GDM1 (cell line): Measurements from ENCODE around the gene LTBP3.

Experiments
- DNase-seq: peaks from one replicate; lab custom pipeline; 2025; lab: John Stamatoyannopoulos, UW

The LTBP3 gene

DNA sequence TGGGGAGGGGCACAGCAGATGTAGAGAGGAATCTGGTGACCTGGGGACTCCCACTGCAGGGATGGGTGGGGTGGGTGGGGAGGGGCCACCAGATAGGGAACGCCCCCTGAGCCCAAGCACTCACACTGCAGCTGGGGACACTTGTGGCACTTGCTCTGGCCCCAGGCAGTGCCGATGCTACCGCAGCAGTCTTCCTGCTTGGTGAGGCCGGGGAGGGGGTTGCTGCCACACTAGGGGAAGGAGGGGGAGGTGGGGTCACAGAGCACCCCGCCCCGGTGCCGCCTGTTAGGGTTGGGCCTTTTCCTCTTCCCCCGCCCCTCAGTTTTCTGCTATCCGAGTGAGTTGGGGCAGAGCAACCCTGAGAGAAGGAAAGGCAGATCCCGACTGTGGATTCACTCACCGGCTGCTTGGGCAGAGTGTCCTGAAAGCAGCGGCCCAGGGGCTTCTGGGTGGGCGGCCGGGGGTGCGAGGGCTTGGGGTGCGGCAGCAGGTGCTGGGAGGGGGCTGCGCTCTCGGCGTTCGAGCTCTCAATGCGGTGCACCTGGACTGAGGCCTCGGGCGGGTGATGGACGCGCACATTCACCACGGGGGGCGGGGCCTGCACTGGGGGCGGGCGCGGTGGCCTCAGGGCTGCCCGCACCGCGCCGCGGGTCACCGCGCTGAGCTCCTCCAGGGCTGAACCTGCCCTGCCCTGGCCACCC, 4.7 kb downstream of the LTBP3 start:
- DNase-seq = no peak

DNA sequence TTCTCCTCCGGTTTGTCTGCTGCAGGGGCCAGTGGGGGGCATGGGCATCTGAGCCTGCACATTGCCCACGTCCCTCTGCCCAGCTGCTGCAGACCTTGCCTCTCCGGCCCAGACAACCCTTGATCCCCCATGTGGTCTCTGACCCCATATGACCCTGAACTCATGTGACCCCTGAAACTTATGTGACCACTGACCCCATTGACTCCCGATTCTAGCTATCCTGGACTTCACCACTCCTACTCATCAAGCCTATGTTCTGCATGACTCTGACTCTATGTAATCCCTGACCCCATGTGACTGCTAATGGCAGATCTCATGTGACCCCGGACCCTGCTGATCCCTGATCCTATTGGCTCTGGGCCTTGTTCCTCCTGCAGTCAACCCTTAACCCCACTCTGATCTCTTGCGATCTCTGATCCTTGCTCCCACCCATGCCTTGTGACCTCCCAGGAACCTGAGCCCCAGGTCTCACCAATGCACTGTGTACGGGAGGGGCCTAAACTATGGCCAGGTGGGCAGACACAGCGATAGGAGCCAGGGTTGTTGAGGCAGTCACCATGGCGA, 5.7 kb downstream of the LTBP3 start:
- no peak for DNase-seq

DNA sequence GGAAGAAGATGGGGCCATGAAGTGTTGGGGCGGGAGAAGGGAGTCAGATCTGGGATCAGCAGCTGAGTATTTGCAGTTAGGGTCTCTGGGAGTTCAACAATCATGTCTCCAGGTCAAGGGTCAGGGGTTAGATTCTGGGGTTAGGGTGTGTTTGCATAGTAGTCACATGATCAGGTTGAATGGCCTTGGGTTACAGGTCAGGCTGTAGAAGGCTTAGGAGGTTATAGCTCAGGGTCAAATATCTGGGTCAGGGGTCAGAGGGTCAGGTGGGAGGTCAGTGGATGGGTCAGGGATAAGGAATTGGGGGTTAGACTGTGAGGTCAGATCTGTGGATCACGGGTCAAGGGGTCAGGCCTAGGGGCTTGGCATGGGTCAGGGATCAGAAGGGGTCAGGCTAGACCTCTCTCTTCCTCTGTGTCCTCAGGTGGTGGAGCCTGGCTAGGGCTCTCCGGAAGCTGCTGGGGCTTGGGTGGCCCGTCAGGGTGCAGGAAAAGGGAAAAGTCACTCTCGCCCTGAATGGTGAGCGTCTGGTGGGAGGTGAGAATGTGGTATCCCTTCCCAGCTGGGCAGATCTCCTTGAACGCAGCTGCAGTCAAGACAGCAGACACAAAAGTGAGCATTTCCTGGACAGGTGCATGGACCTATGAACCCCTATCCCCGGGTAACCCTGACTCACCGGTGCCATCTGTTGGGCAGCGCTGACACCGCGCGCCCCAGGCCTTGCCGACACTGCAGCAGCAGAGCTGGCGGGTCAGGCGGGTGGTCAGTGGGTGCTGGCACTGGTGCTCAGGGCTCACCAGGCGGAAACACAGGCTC, 6.4 kb downstream of the LTBP3 start:
- peak; percentile 45 for DNase-seq

DNA sequence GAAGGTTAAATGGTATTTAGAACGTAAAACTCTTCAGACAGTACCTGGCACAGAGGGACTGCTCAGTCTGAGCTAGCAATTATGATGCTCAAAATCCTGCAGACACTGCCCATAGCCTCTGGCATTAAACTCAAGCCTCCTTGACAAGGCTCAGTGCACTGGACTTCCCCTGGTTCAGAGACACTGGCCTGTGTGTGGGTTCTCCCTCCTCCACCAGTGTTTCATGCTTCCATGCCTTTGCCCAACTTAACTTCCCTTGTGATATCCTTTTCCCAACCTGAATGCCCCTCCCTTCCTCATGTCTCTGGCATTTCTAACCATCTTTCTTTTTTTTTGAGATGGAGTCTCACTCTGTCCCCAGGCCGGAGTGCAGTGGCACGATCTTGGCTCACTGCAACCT, 9.1 kb downstream of the LTBP3 start:
- no peak for DNase-seq

DNA sequence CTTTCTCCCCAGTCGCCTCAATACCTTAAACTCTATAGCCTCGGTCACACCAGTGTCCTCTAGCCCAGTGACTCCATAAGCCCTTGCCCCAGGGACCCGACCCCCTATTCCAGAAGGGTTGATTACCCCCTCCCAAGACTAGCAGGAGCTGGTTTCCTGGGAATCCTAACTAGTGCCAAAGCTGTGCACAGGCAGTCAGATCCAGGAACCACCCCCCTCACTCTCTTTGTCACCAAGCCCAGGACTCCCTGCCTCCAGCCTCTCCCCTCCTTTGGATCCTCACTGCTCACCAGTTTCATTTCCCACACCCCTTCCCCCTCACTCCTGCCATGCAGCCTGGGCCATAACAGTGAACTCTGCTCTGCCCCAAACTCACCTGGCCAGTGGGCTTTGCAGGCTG, 9.8 kb downstream of the LTBP3 start:
- DNase-seq = no peak

DNA sequence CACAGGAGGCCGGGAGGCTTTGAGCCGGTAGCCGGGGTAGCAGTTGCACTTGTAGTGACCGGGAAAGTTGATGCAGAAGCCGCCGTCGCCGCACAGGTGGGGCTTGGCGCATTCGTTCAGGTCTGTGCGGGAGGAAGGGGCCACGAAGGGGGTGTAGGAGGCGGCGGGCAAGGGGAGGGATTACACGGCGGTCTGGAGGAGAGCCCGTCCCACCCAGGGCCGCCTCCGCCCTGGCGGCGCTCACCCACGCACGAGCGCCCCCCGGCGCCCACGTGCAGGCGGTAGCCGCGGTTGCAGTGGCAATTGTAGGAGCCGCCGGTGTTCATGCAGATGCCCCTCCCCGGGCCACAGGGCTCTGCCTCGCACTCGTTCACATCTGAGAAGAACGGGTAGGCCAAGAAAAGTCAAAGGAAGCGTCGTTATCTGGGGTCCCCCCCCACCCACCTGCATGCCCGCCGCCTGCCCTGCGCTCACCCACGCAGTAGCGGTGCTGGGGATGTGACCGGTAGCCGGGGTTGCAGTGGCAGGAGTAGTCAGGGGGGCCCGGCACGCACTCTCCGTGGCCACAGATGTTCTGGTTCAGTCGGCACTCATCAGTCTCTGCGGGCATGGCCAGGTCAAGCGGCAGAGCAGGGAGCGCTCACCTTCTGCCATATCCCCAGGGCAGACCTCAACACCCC, 10.6 kb downstream of the LTBP3 start:
- no peak for DNase-seq

DNA sequence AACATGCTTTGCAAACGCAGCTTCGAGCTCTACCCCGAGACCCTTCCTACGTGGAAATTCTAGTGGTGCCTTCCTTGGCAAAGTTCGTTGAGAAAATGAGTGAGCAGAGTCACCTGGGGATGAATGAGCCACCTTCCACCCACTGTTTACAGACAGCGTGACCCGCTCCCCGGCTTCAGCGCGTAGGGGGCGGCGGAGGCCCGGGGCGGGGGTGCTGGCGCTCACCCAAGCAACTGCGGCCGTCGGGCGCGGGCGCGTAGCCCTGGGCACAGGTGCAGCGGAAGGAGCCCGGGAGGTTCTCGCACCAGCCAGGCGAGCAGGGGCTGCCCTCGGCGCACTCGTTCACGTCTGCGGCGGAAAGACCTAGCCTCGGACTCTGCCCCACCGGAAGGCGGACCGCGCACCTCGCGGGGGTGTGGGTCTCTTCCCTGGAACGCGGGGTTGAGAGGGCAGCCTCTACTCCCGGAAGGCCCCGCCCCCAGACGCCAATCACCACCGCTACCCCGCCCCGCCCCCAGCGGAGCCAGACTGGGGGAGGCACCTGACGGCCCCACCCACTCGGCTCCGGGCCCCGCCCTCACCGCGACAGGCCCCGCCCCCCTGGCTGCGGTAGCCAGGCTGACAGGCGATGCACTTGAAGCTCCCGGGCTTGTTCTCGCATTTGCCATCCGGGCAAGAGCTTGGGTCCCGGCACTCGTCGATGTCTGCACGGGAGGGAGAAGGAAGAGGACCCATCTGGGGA, 11.8 kb downstream of the LTBP3 start:
- no peak for DNase-seq

DNA sequence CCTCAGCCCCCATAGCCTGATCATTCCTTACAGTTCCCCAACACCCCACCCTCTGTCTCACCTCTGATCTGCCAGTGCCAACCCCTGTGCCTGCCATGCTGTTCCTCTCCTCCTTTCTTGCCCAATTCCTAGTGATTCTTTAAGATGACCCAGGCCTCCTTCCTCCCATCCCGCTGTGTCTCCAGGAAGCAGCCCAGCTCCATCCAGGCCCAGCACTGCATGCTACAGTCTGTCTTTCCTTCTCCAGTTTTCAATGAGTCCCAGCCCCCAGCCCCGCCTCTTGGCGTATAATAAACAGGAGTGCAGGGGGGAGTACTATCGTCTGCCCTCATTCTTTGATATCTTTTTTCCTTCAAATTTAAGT, 12.3 kb downstream of the LTBP3 start:
- DNase-seq = no peak

DNA sequence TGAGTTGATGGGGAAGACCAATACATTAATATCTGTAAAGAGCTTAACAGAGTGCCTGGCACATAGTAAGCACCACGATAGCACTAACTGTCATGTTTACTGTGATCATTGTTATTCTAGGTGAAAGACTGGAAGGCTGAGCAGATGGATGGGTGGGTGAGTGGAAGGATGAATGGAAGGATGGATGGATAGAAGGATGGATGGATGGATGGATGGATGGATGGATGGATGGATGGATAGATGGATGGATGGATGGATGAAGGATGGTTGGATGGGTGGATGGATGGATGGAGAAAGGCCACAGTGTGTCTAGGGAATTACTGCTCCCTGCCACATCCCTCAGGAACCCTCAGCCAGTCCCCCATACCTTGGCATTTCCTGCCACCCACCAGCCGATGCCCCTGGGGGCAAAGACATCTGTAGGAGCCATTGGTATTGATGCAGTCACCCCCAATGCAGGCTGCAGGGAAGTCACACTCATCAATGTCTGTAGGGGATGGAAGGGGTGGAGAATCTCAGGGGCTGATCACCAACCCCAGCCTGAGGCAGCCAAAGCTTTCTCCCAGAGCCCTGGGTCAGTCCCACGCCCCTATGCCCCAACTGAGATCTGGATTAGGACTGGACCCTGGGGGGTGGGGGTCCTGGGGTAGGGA, 15.3 kb downstream of the LTBP3 start:
- no peak for DNase-seq

DNA sequence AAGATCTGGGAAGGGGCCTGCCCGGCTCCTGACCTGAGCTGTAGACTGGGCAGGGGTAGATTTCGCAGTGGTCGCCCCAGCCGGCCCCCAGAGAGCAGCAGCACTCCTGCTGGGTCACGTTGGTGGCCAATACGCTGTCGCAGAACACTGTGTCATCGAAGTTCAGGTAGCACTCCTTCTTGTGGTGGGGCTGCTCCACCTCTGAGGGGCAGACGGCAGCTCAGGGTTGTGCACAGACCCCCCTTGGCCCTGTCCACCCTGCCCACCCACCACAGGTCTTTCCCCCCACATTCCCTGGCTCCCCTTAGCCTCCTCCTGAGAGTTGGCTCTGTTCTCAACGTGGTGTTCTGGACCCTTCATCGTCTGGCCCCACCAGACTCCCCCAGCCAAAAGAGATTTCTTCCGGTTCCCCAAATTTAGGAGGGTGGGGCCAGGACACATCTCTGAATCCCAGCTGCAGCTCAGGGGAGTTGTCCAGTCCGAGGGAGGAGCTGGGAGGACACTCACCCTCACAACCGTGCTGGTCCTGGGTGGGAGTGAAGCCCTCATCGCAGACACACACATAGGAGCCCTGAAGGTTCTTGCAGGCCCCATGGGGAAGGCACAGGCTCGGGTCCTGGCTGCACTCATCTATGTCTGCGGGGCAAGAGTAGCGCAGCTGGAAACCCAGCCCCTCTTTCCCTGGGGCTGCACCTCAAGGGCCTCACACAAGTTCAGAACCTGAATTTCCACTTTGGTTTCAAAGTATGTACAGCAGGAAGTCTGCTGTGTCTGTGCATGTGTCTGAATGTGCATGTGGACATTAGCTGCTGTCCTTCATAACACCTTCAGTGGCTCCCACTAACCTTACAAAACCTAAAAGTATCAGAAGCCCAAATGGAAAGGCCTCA, 16.8 kb downstream of the LTBP3 start:
- no peak for DNase-seq

DNA sequence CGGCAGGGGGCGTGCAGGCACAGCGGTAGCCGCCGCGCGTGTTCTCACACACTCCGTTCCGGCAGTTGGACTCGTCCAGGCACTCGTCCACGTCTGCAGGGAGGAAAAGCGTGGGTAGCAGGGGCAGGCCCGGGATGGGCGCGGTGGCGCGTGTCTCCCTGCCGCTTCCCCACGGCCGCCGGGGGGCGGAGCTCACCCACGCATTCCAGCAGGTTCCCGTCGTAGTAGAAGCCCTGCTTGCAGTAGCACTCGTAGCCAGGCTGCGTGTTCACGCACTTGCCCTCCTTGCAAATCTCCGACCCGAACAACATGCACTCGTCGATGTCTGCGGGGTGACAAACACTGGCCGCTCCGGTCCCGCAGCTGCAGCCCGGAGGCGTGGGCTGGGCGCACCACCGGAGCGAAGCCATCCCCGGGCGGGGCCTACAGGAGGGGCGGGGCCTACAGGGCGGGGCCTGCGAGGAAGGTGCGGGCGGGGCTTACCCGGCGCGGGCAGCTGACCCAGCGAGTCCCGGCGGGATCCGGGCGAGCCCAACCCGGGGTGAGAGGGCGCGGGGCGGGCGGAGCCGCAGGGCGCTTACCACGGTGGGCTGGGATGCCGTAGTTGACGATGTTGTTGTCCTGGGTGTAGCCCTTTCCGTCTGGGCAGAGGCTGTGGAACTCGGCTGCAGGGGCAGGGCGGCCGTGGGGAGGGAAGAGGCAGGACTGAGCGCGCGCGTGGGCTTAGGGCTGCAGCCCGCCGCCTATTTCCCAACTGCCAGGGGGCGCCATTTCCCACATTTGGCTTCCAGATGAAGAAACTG, 17.7 kb downstream of the LTBP3 start:
- DNase-seq = peak; percentile 86

DNA sequence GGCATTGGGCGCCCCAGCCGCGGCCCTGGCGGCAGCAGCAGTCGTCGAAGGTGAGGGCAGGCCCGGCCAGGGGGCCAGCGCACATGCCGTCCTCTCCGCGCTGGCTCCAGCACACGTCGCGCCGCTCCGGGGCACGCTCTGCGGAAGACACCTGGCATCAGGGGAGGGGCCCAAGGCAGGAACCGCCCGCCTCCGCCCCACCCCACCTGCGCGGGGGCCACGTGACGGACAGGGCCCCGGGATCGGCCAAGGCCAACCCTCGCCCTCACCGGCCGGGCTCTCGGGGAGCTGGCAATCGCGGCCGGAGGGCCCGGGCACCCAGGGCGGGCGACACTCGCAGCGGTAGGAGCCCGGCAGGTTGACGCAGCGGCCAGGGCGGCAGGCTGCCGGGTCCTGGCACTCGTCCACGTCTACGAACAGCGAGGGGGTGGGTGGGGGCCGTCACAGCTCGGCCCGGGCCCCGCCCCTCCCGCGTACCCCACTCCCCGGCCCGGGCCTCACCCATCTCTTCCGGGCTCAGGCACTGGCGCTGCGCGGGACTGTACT, 18.3 kb downstream of the LTBP3 start:
- DNase-seq = no peak

DNA sequence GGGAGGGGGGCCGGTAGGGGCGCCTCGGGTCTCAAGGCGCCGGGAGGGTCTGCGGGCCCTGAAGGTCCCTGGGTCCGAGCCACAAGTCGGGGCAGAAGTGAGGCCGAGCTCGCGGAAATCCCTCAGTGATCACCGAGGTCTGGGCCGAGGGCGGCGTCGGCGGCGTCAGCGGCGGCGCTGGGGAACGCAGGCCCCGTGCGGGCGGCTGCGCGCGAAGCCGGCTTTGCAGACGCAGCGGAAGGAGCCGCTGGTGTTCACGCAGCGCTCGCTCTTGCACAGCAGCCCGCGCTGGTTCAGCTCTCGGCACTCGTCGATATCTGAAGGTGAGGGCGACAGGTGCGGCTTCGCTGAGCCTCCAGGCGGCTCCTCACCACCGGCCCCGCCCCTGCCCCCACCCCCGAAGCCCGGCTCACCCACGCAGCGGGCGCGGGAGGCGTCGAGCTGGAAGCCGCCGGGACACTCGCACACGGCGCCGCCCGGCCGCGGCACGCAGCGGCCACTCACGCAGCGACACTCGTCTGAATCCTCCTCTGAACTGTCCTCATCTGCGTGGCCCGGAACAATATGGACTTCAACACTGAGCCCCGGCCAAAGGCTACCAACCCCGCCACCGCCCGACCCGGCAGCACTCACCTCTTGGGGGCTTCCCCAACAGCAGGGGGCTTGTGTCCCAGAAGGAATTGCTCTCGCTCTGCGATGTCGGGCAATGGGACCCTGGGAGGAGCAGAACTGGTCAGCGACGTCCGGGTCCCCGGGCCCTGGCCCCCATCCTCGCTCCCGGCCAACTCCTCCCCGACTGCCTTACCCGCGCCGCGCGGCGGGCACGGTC, 19.0 kb downstream of the LTBP3 start:
- DNase-seq = no peak

DNA sequence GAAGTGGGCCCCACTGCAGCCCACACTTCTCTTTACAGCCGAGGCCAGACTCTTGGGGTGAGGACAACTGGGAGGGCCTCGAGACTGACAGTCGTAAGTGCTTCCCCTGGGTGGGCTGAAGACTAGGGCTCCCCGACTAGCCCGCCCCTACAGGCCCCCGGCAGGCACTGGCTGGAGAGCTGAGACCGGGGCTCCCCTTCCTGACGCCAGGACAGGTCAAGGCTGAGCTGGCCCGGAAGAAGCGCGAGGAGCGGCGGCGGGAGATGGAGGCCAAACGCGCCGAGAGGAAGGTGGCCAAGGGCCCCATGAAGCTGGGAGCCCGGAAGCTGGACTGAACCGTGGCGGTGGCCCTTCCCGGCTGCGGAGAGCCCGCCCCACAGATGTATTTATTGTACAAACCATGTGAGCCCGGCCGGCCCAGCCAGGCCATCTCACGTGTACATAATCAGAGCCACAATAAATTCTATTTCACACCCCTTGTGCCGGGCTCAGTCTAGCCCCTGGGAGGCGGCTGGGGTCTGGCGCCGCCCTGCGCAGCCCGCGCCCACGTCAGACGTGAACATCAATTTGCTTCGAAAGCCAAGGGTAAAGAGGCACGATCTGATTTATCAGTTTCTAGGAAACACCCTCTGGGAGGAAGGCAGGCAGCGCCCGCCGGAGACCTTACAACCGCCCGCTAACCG, 19.8 kb downstream of the LTBP3 start:
- no peak for DNase-seq

DNA sequence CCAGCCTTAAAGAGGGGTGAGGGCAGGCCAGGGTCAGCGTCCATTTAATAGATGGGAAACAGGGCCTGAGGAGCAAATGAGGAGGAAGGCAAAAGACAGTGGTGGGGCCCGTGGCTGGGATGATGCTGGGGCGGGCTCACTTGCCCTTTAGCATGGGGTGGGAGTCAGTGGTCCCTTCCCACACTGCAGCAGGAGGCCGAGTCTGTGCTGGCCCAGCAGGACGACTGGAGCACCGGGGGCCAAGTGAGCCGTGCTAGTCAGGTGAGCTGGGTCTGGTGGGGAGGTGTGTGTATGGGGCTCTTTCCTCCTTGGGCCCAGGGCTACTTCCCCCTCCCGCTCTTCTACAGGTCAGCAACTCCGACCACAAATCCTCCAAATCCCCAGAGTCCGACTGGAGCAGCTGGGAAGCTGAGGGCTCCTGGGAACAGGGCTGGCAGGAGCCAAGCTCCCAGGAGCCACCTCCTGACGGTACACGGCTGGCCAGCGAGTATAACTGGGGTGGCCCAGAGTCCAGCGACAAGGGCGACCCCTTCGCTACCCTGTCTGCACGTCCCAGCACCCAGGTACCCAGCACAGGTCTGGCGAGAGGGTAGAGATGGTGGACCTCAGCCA, 20.4 kb downstream of the LTBP3 start:
- DNase-seq = no peak

DNA sequence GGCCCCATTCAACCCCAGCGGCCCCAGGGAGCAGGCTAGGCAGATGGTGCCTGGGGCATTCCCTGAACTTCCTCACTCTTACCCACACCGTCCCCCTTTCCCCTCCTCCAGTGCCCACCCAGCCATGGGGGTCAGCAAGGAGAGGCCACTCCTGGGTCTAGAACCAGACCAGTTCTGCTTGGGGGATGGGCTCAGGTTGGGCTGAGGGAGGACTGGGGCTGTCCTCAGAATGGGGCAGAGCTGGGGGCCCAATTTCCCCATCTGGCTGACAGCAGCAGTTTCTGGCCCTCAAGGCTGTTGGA, 20.9 kb downstream of the LTBP3 start:
- no peak for DNase-seq

DNA sequence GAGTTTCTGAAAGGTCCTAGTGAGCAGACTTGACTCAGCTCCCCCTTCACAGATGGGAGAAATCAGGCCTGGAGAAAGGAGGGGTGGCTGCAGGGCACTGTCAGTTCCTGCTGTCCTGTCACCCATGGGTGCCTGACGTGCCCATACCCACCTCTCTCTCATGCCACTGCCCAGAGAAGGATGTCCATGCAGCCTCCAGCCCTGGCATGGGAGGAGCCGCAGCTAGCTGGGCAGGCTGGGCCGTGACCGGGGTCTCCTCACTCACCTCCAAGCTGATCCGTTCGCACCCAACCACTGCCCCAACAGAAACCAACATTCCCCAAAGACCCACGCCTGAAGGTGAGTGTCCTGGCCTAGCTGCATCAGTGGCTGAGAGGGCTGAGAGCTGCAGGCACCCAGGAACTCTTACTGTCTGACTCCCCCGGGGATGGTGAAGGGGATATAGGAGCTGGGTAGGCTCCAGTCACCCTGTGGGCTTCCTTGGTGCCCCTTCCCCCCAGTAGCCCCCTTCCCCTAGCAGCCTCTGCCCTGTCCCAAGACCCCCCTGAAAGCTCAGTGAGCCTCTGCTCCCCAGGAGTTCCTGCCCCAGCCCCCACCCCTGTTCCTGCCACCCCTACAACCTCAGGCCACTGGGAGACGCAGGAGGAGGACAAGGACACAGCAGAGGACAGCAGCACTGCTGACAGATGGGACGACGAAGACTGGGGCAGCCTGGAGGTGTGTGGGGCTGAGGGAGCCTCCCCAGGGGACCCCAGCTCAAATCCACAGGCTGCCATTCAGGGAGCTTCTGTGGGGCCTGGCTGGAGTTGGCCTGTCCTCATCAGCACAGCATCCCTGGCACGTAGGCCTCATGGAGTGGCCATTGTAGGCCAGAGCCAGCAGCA, 21.5 kb downstream of the LTBP3 start:
- DNase-seq = no peak
